SJSA1 (cell line): ENCODE measurements around the gene LRP1. TPM values are rescaled to one million over a fixed set of nuclear protein-coding genes. Genes with fewer than 3 reads are reported as not detected.

Source experiments
- DNase-seq, 2 experiments: peaks; one replicate each; pipeline ENCODE4 v3.0.0-alpha.2; 2015 to 2020; ENCODE audit warnings: low spot score in 2 of 2, low read depth in 1 of 2
- H3K27ac ChIP-seq: fragments of 250-450 bp; sonication (Bioruptor Pico); 2 replicates; pipeline ENCODE4 v1.5.1; 2020; ENCODE audit warnings: mild to moderate bottlenecking, moderate library complexity
- H3K27me3 ChIP-seq: fragments of 250-450 bp; sonication (Bioruptor Pico); replicated peaks from 2 replicates; pipeline ENCODE4 v1.5.1; 2020; ENCODE audit warnings: mild to moderate bottlenecking, moderate library complexity
- H3K36me3 ChIP-seq: fragments of 250-450 bp; sonication (Bioruptor Pico); 2 replicates; pipeline ENCODE4 v1.5.1; 2020; ENCODE audit warnings: mild to moderate bottlenecking
- H3K4me1 ChIP-seq: fragments of 250-450 bp; sonication (Bioruptor Pico); replicated peaks from 2 replicates; pipeline ENCODE4 v1.6.1; 2021; ENCODE audit warnings: mild to moderate bottlenecking
- H3K4me3 ChIP-seq: fragments of 250-450 bp; sonication (Bioruptor Pico); 2 replicates; pipeline ENCODE4 v1.5.1; 2020; ENCODE audit warnings: mild to moderate bottlenecking
- H3K9me3 ChIP-seq: fragments of 250-450 bp; sonication (Bioruptor Pico); replicated peaks from 2 replicates; pipeline ENCODE4 v1.5.1; 2020; ENCODE audit warnings: mild to moderate bottlenecking
- total RNA-seq: library from RNA; depleted of rRNA; stranded (reverse); fragments of >200 nt; shearing (Covaris generic); gene quantifications from 2 replicates; pipeline ENCODE4 v1.2.3, GENCODE V29; 2014; rRNA removed

LRP1 gene
- 21.2 and 33.3 TPM in 2 replicates for total RNA-seq

DNA sequence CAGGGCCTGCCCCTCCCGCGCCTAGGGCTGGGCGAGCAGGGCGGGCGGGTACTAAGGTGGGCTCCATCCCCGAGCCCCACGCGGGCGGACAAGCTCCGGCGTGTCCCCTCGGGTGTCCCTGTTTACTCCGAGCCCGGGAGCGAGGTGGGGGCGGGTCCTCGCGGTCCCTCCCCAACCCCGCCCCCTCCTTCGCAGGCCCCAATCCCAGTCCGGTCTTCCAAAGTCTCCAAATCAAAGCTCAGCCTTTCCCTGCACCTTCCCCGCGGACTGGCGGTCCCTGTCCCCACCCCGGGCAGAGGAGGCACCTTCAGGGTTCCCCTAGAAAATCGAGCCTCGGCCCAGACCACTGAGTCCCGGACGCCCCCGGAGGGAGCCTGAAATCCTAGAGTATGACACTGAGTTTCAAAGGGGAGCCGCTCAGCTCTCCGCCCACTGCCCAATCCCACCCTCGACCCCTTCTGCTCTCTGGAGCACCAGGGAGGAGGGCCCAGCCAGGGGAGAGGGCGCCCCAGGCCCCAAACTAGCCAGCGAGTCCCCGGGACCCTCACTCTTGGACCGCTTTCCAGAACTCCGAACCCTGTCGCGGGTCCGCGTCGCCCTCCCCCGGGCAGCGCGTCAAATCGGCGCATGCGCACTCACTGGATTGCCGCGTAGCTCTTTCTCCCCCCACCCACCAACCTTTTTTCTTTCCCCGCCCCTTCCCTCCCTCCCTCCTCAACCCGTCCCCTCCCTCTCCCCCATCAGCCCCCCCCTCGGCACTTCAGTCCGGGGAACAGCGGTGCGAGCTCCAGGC, at the start of gene LRP1:
TSS of gene LRP1 (plus strand) at position 758 of the 793 bp plus-strand sequence. CDS start 482 bp downstream, outside the sequence.
- Histone ChIP-seq H3K4me1 (peaks cover 37% of the 10 kb centered on the region), H3K36me3 (peaks cover 14% of the 10 kb centered on the region; the same call in 1 of the 2 replicates), H3K27me3 (no peaks in the 10 kb centered on the region), H3K4me3 (peak within 1 kb of the TSS; percentile 65), H3K9me3 (no peaks in the 10 kb centered on the region), H3K27ac (peak within 1 kb of the TSS; percentile 36)
- DNase-seq: peak; percentile 85 to 90

DNA sequence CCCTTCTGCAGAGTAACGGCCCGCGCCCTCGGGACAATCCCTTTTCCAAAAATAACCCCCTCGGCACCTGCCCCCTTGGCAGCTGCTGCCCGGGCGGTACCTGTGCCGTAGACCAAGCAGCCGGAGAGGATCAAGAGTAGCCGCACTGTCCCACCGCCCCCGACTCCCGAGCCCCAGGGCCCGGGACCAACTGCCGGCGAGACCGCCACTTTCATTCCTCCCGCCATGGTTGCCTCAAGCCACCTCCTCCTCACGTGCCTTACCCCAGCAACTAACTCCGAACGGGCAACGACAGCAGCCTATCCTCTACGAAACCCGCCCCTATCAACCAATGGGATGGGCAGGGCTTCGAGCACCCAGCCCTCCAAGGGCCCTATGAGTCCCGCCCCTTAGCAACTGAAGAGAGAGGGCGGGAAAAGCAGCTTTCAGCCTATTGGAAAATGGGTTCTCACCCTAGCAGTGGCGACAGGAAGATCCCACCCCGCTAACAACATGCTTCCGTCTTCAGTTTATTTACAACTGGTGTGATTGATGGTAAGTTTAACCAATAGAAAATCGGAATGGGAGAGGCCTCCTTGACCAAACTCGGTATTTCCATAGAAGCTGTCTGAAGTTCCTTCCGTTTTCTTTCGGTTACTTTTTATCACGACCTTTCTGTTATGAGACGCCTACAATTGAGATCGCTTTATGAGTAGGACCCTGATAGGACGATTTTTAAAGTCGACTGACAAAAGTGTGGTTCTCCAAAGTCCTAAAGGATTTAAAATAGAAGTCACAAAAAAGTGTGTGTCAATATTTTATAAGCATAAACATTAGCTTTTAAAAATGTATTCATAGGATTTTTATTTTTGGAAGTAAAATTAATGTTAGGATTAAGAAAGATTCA, 49.5 kb upstream of the LRP1 start, which contains the start of gene NEMP1:
TSS of gene NEMP1 (minus strand) at position 273 of the 886 bp plus-strand sequence. CDS start at position 227, 46 bp downstream.
- H3K4me3 ChIP-seq: peak within 1 kb of the TSS; percentile 74
- H3K27me3 ChIP-seq: no peaks in the 10 kb centered on the region
- H3K27ac ChIP-seq: peak within 1 kb of the TSS; percentile 94
- H3K36me3 ChIP-seq: peaks cover 23% of the 10 kb centered on the region
- H3K9me3 ChIP-seq: no peaks in the 10 kb centered on the region
- DNase-seq: peak; percentile 99 to 100
- peaks cover 8% of the 10 kb centered on the region; the same call in 1 of the 2 replicates for H3K4me1 ChIP-seq

DNA sequence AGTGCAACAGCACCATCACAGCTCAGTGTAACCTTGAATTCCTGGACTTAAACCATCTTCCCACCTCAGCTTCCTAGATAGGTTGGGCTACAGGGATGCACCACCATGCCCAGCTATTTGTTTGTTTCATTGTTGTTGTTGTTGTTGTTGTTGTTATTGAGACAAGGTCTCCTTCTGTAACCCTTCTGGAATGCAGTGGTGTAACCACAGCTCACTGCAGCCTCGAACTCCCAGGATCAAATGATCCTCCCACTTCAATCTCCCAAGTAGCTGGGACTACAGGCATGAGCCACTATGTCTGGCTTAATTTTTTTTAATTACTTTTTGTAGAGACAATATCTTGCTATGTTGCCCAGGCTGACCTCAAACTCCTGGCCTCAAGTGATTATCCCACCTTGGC, 48.5 kb upstream of the LRP1 start:
- Histone ChIP-seq H3K36me3 (peaks cover 16% of the 10 kb centered on the region), H3K4me1 (peaks cover 8% of the 10 kb centered on the region; the same call in 1 of the 2 replicates), H3K27me3 (no peaks in the 10 kb centered on the region), H3K27ac (no peak overlapping the region), H3K4me3 (no peak overlapping the region), H3K9me3 (no peaks in the 10 kb centered on the region)
- no peak for DNase-seq

DNA sequence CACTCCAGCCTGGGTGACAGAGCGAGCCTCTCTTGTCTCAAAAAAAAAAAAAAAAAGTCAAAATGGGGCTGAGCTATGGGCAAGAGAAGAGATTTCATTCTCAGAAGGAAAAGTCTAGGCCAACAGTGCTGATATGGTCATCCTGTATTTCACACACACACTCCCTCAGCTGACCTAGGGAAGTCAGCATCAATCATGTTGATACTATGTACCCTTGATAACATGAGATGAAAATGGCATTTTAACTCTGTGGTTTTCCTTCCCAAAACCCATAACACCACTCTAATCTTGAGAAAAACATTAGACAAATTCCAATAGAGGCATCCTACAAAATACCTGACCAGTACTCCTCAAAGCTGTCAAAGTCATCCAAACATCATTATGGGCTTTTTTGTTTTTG, 47.4 kb upstream of the LRP1 start:
- H3K9me3 ChIP-seq: no peaks in the 10 kb centered on the region
- H3K36me3 ChIP-seq: peaks cover 14% of the 10 kb centered on the region
- peaks cover 9% of the 10 kb centered on the region for H3K4me1 ChIP-seq
- DNase-seq: no peak
- no peak overlapping the region for H3K27ac ChIP-seq
- no peak overlapping the region for H3K4me3 ChIP-seq
- no peaks in the 10 kb centered on the region for H3K27me3 ChIP-seq

DNA sequence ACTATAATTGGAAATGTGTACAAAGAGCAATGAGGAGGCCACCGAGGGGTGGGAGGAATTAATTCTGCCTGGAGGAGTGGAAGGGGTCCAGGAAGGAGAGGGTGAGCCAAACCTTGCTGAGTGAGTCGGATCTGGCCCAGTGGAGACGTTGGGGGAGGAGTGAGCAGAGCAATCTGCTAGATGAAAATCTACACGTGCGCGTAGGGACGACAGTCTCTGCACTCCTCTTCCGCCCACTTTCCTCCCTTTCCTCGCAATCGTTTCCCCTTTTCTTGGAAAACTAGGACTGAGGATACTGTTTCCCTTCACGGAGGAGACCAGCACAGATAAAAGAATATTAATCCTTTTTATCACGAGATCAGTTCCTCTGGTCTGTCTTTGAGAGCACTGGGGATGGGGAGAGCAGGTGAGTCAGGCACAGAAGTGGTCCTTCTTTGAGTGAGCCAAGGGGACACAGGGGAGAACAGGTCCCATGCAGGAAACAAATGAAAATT, 42.2 kb upstream of the LRP1 start:
- no peak for DNase-seq
- Histone ChIP-seq H3K36me3 (peaks cover 6% of the 10 kb centered on the region), H3K9me3 (no peaks in the 10 kb centered on the region), H3K27me3 (no peaks in the 10 kb centered on the region), H3K4me1 (peaks cover 20% of the 10 kb centered on the region), H3K4me3 (peak overlapping the region; percentile 55), H3K27ac (peak overlapping the region; percentile 92)

DNA sequence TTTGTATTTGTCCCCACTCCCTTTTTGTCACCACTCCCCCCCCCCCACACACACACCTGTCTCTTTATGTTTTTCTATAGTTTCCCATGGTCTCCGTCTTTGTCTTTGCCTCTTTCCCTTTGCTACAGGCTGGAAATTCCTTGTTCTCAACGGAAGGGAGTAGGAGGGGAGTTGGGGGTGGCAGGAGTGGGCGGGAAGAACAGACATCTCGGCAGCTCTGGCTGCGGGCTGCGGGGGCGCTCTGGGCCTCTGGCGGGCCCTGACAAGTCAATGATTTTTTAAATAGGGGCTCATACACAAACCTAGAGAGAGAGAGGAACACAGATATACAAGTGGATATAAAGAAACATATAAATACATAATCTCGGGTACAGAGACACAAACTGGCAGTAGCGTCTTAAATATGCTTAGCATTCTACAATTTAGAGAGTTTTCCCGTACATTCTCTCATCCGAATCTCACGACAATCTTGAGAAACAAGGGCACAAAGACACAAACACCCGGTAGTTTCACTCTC, 41.7 kb upstream of the LRP1 start:
- H3K4me3 ChIP-seq: peak overlapping the region; percentile 55
- DNase-seq: peak; percentile 76 to 81
- H3K27ac ChIP-seq: peak overlapping the region; percentile 92
- no peaks in the 10 kb centered on the region for H3K27me3 ChIP-seq
- peaks cover 20% of the 10 kb centered on the region for H3K4me1 ChIP-seq
- peaks cover 11% of the 10 kb centered on the region for H3K36me3 ChIP-seq
- no peaks in the 10 kb centered on the region for H3K9me3 ChIP-seq

DNA sequence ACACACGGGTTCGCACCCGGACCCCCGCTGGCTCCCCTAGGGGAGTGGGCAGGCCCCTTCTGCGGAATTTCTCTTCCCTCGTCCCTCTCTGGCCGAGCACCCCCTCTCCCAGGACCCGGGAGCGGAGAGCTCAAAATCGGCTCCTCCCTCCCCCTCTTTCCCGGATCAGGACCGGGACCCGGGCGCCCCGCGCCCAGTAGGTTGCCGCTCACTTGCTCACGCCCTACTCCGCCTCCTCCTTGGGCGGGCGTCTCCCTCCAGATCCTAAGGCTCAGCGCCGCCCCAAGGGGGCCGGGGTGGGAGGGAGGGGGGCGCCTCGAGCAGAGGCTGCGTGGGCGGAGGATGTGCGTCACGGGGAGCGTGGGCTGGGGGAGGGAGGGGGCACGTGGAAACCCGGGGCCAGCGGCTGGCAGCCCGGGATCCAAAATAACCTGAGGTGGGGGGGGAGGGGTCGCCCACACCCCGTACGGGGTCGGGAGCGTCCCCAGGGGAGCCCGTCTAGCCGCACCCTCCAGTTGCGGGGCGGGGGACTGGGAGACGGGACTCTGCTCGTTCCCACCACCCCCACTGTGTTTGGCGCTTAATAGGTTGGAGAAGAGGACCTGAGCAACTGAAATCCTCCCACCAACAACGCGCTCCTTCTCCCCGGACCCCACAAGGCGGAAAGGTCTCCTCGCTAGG, 41.1 kb upstream of the LRP1 start:
- Histone ChIP-seq H3K36me3 (peaks cover 17% of the 10 kb centered on the region), H3K4me3 (peak overlapping the region; percentile 55), H3K27me3 (no peaks in the 10 kb centered on the region), H3K27ac (peak overlapping the region; percentile 92), H3K9me3 (no peaks in the 10 kb centered on the region), H3K4me1 (peaks cover 20% of the 10 kb centered on the region)
- DNase-seq: peak; percentile 71 to 88

DNA sequence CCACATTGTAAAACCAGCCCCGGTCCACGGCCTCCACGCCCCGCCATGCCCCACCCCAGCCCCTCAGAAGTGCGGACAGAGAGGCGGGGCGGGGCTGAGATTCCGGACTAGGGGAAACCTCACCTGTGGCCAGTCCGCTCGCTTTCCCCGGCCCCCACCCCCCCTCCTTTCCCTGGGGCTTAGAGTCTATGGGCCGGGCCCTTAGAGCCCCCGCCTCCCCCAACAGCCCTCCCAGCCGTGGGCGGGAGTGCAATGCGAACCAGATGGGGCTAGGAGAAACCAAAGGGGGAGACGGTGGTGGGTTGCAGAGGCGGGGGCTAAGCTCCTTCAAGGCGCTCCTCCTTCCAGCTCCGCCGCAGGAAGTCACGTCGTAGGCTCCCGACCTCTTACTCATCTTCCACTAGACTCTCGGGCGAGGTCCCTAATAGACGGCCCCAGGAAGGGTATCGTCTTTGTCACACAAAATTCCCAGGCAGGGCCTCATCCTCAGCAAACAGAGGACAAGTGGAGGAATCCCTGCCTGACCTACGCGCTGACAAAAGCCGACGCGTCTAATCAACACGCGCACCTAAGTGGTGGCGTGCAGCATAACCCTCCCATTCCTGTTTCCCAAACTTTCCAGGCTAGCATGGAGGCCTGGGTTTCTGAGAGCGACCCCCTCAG, 40.5 kb upstream of the LRP1 start:
- Histone ChIP-seq H3K9me3 (no peaks in the 10 kb centered on the region), H3K27ac (peak overlapping the region; percentile 92), H3K36me3 (peaks cover 24% of the 10 kb centered on the region), H3K4me3 (peak overlapping the region; percentile 55), H3K4me1 (peaks cover 20% of the 10 kb centered on the region), H3K27me3 (no peaks in the 10 kb centered on the region)
- peak; percentile 88 to 94 for DNase-seq

DNA sequence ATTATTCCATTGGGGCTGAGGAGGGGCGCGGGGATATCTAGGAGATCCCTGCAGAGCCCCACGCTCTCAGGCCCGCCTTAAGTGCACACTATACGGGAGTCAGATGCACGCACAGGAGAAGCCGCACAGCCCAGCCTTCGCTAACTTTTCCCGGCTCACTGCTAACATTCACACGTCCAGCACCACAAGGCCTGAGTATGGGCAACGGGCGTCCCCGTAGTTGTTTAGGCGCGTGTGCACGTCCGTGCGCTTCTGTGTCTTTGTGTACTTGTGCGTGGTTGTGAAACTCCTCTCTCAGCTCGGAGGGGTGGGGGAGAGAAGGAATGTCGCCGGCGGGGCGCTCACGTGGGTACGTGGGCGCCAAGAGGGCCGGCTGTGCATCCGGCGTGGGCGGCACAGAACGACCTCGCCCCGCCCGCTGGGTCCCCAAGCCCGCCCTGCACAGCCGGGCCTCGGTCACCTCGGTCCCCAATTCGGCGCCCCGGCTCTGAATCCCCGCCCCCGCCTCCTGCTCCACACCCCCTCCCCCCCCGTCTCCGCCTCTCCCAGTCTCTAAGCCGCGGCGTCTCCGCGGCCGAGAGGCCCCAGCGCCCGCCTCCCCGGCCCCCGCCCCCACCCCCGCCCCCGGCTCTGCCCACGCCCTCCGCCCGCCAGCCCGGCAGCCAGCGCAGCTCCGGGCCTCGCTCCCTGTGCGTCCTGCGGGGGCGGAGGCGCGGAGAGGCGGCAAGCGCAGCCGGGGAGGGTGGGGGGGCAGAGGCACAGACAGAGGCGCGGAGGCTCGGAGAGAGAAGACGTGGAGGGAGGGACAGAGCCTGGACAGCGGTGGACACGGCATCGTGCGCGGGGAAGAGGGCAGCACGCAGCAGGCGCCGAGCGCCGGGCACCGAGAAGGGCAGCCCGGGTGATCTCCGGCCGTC, 39.7 kb upstream of the LRP1 start, which contains the start of gene NAB2:
TSS of gene NAB2 (plus strand) at position 761 of the 917 bp plus-strand sequence. CDS start 158 bp downstream, outside the sequence.
- H3K36me3 ChIP-seq: peaks cover 31% of the 10 kb centered on the region
- H3K9me3 ChIP-seq: no peaks in the 10 kb centered on the region
- peak within 1 kb of the TSS; percentile 73 for H3K4me3 ChIP-seq
- H3K27me3 ChIP-seq: no peaks in the 10 kb centered on the region
- DNase-seq: peak; percentile 94 to 97
- H3K27ac ChIP-seq: peak within 1 kb of the TSS; percentile 92
- peaks cover 24% of the 10 kb centered on the region for H3K4me1 ChIP-seq

DNA sequence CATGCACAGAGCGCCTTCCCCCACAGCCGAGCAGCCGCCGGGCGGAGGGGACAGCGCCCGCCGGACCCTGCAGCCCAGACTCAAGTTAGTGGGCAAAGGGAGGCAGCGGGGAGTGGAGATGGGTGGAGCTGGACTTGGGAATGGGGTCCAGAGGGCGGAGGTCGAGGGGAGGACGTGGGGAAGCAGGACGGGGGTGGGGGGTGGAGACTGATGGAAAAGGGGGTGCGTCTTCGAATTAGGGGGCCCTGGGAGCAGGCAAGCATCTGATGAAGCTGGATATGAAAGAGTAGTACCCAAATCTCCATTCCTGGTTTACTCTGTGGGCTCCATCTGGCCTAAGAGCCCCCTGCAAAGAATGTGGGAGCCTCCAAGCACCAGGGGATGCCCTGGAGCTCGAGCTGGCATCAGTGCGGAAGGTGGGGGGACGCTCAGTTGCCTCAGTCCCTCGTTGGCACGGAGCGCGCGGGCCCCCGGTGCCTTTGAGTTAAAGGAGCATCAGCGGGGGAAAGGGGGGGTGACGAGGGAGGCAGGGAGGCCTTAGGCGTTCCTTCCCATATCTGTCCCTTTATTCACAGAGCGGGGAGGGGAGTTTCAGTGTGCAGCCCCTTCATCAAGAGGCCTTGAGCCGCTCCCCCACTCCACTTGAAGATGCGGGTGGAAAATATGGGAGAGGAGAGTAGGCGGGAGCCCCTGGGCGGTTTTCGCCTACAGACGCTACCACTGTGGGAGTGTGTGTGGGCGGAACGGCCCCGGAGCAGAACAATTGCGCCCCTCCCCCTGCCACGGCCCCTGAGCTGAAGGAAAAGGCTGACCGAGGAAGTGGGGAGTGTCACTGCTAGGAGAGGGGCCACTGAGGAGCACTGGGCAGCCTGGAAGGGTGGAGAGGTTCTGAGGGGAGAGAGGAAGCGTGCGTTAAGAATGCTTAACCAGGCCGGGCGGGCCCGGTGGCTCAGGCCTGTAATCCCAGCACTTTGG, 38.7 kb upstream of the LRP1 start:
- H3K9me3 ChIP-seq: no peaks in the 10 kb centered on the region
- H3K27me3 ChIP-seq: no peaks in the 10 kb centered on the region
- peaks cover 31% of the 10 kb centered on the region for H3K4me1 ChIP-seq
- H3K4me3 ChIP-seq: peak overlapping the region; percentile 73
- peak; percentile 82 for DNase-seq
- H3K36me3 ChIP-seq: peaks cover 37% of the 10 kb centered on the region
- peak overlapping the region; percentile 31; the same call in 1 of the 2 replicates for H3K27ac ChIP-seq

DNA sequence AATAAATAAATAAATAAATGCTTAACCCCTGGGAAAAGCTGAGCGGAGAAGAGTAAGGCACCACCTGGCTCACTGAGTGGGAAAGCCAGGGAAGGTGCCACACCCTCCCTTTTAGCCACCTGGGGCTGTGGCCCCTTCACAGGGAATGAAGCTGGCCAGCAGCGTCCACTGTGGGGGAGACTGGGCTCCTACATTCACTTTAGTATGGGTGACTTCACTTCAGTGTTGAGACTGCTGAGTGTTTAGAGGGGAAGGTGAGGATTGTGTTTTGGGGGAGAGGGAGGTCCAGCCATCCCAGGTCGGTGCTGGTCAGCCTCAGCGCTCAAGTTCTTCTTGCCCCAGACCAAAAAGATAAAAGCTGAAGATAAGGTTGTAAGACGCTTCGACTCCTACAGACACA, 37.8 kb upstream of the LRP1 start:
- Histone ChIP-seq H3K27me3 (no peaks in the 10 kb centered on the region), H3K4me1 (peaks cover 31% of the 10 kb centered on the region), H3K36me3 (peaks cover 46% of the 10 kb centered on the region), H3K27ac (no peak overlapping the region), H3K9me3 (no peaks in the 10 kb centered on the region), H3K4me3 (peak overlapping the region; percentile 73)
- DNase-seq: no peak
